ENCODE measurements around the gene SOAT1. TPM values are rescaled to one million over a fixed set of nuclear protein-coding genes. Genes with fewer than 3 reads are reported as not detected.

The SOAT1 gene
- total and polyA plus RNA-seq, 10 donors = 5.5 to 47.6 (median 29.5) TPM

DNA sequence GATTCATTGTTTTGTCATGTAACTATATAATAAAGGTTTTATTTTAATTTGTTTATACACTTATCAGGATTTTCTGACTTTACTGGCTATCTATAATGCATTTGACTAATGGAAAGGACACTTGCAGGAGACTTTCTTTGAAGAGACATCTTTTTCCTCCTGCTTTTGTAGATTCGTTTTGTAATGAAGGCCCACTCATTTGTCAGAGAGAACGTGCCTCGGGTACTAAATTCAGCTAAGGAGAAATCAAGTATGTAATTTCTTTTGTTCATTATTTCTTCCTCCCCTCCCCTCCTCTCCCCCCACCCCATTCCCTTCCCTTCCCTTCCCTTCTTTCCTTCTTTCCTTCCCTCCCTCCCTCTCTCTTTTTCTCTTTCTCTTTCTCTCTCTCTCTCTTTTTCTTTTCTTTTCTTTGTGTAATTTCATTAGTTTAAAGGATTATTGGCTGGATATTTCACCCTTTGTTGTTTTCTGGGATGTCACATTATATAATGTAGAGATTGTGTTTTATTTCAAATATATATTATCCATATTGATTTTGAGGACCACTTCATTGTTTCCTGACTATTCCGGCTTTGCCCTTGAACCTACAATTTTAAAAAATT, 48.4 kb downstream of the SOAT1 start:
- WGBS, 5 donors = 91 to 94% (median 92%) methylated on average over 4 of the region's 4 CpGs
- H3K9me3 ChIP-seq = no peaks in the 10 kb centered on the region
- peaks cover 0 to 7% (median 0%) of the 10 kb centered on the region in 6 donors for H3K4me1 ChIP-seq
- DNase-seq = no peak
- no peak overlapping the region for H3K4me3 ChIP-seq
- H3K27ac ChIP-seq = no peak overlapping the region
- peaks cover 2 to 98% (median 60%) of the 10 kb centered on the region in 6 donors for H3K36me3 ChIP-seq
- intact Hi-C loops (cut with DNase I; ENCODE audit: low total_unique reads) = loop anchor here (10.0 kb wide), 1 partner anchor 47 kb away; the partner anchor contains the start of gene SOAT1
- TF ChIP-seq POLR2A (IDR thresholded peaks at IDR 0.05) (no peak), POLR2AphosphoS5 (IDR thresholded peaks at IDR 0.05) (no peak)
- TF ChIP-seq, protein P1, sequence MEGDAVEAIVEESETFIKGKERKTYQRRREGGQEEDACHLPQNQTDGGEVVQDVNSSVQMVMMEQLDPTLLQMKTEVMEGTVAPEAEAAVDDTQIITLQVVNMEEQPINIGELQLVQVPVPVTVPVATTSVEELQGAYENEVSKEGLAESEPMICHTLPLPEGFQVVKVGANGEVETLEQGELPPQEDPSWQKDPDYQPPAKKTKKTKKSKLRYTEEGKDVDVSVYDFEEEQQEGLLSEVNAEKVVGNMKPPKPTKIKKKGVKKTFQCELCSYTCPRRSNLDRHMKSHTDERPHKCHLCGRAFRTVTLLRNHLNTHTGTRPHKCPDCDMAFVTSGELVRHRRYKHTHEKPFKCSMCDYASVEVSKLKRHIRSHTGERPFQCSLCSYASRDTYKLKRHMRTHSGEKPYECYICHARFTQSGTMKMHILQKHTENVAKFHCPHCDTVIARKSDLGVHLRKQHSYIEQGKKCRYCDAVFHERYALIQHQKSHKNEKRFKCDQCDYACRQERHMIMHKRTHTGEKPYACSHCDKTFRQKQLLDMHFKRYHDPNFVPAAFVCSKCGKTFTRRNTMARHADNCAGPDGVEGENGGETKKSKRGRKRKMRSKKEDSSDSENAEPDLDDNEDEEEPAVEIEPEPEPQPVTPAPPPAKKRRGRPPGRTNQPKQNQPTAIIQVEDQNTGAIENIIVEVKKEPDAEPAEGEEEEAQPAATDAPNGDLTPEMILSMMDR (IDR thresholded peaks at IDR 0.05 in 8 of 11, conservative IDR thresholded peaks at IDR 0.05 in 3 of 11) = no peak
- H3K27me3 ChIP-seq (replicated peaks in 1 of 7) = no peaks in the 10 kb centered on the region

DNA sequence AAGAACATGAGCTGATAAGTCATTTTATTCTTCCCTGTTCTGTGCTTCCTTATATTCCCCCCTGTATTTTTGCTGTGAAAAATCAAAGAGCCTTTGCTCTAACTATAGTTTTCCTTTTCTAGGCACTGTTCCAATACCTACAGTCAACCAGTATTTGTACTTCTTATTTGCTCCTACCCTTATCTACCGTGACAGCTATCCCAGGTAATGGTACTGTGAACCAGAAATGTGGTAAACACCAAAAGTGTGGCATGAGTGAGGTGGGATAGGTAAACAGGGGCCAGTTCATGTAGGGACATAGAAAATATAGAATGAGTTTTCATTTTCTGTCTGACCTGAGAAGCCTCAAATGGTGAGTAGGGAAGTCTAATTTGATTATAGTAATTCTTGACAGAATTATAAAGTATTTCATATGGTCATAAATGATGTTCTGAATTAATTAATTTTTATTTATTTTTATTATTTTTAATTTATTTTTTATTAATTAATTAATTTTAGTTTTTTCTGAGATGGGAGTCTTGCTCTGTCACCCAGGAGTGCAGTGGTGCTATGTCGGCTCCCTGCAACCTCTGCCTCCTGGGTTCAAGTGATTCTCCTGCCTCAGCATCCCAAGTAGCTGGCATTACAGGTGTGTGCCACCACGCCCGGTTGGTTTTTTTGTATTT, 49.3 kb downstream of the SOAT1 start:
- intact Hi-C loops (cut with DNase I; ENCODE audit: low total_unique reads) = loop anchor here (10.0 kb wide), 1 partner anchor 48 kb away; the partner anchor contains the start of gene SOAT1
- H3K36me3 ChIP-seq = peaks cover 2 to 98% (median 59%) of the 10 kb centered on the region in 6 donors

DNA sequence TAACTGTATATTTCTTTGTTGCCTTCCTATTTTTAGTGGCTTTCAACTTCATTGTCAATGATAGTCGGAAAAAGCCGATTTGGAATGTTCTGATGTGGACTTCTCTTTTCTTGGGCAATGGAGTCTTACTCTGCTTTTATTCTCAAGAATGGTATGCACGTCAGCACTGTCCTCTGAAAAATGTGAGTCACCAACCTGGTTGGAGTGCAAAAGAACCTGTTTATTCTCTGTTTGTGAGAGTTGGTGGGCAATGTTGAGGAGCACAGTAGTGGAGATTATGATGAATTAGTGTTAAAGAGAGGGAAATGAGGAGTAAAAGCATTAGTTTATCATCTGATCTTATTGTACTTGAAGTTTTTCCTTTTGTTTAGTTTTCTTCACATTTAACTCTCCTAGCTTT, 57.7 kb downstream of the SOAT1 start:
- intact Hi-C loops (cut with DNase I; ENCODE audit: low total_unique reads) = no loop called here
- Histone ChIP-seq H3K9me3 (no peaks in the 10 kb centered on the region), H3K27me3 (replicated peaks in 1 of 7) (no peaks in the 10 kb centered on the region), H3K4me1 (peaks cover 0 to 6% (median 0%) of the 10 kb centered on the region in 6 donors), H3K36me3 (peaks cover 0 to 92% (median 37%) of the 10 kb centered on the region in 6 donors), H3K27ac (no peak overlapping the region), H3K4me3 (no peak overlapping the region)
- DNase-seq = no peak
- 93 to 100% (median 96%) methylated on average over 3 of the region's 3 CpGs for WGBS, 5 donors
- TF ChIP-seq POLR2A (IDR thresholded peaks at IDR 0.05) (no peak), POLR2AphosphoS5 (IDR thresholded peaks at IDR 0.05) (no peak)
- TF ChIP-seq, protein P1 (IDR thresholded peaks at IDR 0.05 in 8 of 11, conservative IDR thresholded peaks at IDR 0.05 in 3 of 11) = no peak

More for the DNA sequence above, 49.3 kb downstream of the SOAT1 start:
- no peaks in the 10 kb centered on the region for H3K27me3 ChIP-seq (replicated peaks in 1 of 7)
- H3K9me3 ChIP-seq = no peaks in the 10 kb centered on the region
- H3K4me3 ChIP-seq = no peak overlapping the region
- H3K27ac ChIP-seq = no peak overlapping the region
- DNase-seq = no peak
- peaks cover 0 to 7% (median 0%) of the 10 kb centered on the region in 6 donors for H3K4me1 ChIP-seq
- WGBS, 5 donors = 93 to 100% (median 99%) methylated on average over 4 of the region's 4 CpGs
- TF ChIP-seq POLR2AphosphoS5 (IDR thresholded peaks at IDR 0.05) (no peak), POLR2A (IDR thresholded peaks at IDR 0.05) (no peak)

DNA sequence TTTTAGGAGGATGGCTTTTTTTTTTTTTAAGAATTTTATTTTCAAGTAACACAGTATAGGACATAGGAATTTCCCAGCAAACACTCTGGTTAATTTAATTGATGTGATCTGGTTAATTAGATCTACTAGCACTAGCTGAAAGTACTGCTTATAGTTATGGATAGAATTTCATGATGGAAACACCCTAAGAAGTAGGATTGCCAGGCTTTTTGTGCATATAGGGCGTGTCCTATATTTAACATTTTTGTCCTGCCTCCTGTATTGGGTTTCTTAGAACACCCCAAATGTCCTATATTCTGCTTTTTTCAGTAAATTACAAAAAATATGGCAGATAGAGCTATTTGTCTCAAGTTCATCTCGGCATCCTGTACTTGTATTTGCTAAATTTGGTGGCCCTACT, 58.6 kb downstream of the SOAT1 start:
- H3K36me3 ChIP-seq = peaks cover 0 to 83% (median 36%) of the 10 kb centered on the region in 6 donors

More for the DNA sequence above, 58.6 kb downstream of the SOAT1 start:
- H3K27ac ChIP-seq = no peak overlapping the region
- H3K9me3 ChIP-seq = no peaks in the 10 kb centered on the region
- TF ChIP-seq POLR2A (IDR thresholded peaks at IDR 0.05) (no peak), POLR2AphosphoS5 (IDR thresholded peaks at IDR 0.05) (no peak)
- TF ChIP-seq, protein P1 (IDR thresholded peaks at IDR 0.05 in 8 of 11, conservative IDR thresholded peaks at IDR 0.05 in 3 of 11) = no peak
- H3K4me3 ChIP-seq = no peak overlapping the region
- H3K27me3 ChIP-seq (replicated peaks in 1 of 7) = no peaks in the 10 kb centered on the region
- DNase-seq = no peak
- intact Hi-C loops (cut with DNase I; ENCODE audit: low total_unique reads) = no loop called here
- 93 to 98% (median 95%) methylated on average over 2 of the region's 2 CpGs for WGBS, 5 donors
- peaks cover 0 to 6% (median 0%) of the 10 kb centered on the region in 6 donors for H3K4me1 ChIP-seq
